PC-9 (cell line): ENCODE measurements around the gene ADGRL3. TPM values are rescaled to one million over a fixed set of nuclear protein-coding genes. Genes with fewer than 3 reads are reported as not detected.
"Not testable (repeated sequence)": the region's sequence is repeated elsewhere in the genome, so short reads cannot be mapped to it uniquely, and the experiment has no call there.

ENCODE experiments used
- BruUV-seq: library from RNA; stranded (reverse); fragments of 400-500 nt; replicated peaks from 2 replicates; lab custom pipeline; 2021; lab: Mats Ljungman, UMichigan
- CTCF ChIA-PET: fragments of 300-600 bp; sonication (Branson Sonifier 250); formaldehyde crosslinking; loops from one replicate; lab custom pipeline; 2022; ENCODE audit warnings: antibody characterized with exemption; lab: Charles Lee
- POLR2A ChIA-PET: fragments of 300-600 bp; sonication (Branson Sonifier 250); formaldehyde crosslinking; loops from one replicate; lab custom pipeline; 2022; ENCODE audit warnings: antibody characterized with exemption; ENCODE audit not compliant: unreplicated experiment; lab: Charles Lee
- DNase-seq, 2 experiments: peaks; one replicate each; pipeline versions ENCODE4 v3.0.0 to v3.0.0-alpha.2; 2015 to 2022; ENCODE audit warnings: mixed read lengths in 1 of 2
- H2AFZ ChIP-seq: fragments of 200-600 bp; sonication (generic); 2 replicates; pipeline ENCODE4 v1.8.1; 2017; ENCODE audit warnings: antibody characterized with exemption
- H3F3A ChIP-seq: fragments of 200-600 bp; sonication (generic); 2 replicates; pipeline ENCODE4 v1.8.1; 2017; ENCODE audit warnings: antibody characterized with exemption, mild to moderate bottlenecking, low read depth; ENCODE audit not compliant: insufficient read depth
- H3K27ac ChIP-seq: fragments of 200-600 bp; sonication (generic); 2 replicates; pipeline ENCODE4 v1.6.1; 2016; ENCODE audit warnings: mixed run types
- H3K27me3 ChIP-seq: fragments of 200-600 bp; sonication (generic); 2 replicates; pipeline ENCODE4 v1.6.1; 2016; ENCODE audit warnings: low read depth, mixed run types; ENCODE audit not compliant: insufficient read depth
- H3K36me3 ChIP-seq: fragments of 200-600 bp; sonication (generic); 2 replicates; pipeline ENCODE4 v1.6.1; 2016; ENCODE audit warnings: low read depth, mixed run types
- H3K4me1 ChIP-seq: fragments of 200-600 bp; sonication (generic); replicated peaks from 2 replicates; pipeline ENCODE4 v1.6.1; 2016; ENCODE audit warnings: mixed run types; ENCODE audit not compliant: insufficient read depth
- H3K4me2 ChIP-seq: fragments of 200-600 bp; sonication (generic); 2 replicates; pipeline ENCODE4 v1.6.1; 2017; ENCODE audit warnings: mixed run types
- H3K4me3 ChIP-seq: fragments of 200-600 bp; sonication (generic); 2 replicates; pipeline ENCODE4 v1.6.1; 2016; ENCODE audit warnings: mixed run types
- H3K79me2 ChIP-seq: fragments of 200-600 bp; sonication (generic); 2 replicates; pipeline ENCODE4 v1.6.1; 2017; ENCODE audit warnings: low read depth, mixed run types
- H3K9me2 ChIP-seq: fragments of 200-600 bp; sonication (generic); 2 replicates; pipeline ENCODE4 v1.8.1; 2017; ENCODE audit warnings: mild to moderate bottlenecking; ENCODE audit not compliant: insufficient read depth
- H3K9me3 ChIP-seq: fragments of 200-600 bp; sonication (generic); 2 replicates; pipeline ENCODE4 v1.8.1; 2016; ENCODE audit warnings: low read depth; ENCODE audit not compliant: insufficient read depth
- H4K20me1 ChIP-seq: fragments of 200-600 bp; sonication (generic); 2 replicates; pipeline ENCODE4 v1.8.1; 2017; ENCODE audit not compliant: insufficient read depth
- intact Hi-C: fragments of 100-400 bp; cut with micrococcal nuclease; formaldehyde crosslinking; loops from one replicate; pipeline ENCODE4 v1.10.0; 2022; ENCODE audit not compliant: unreplicated experiment
- total RNA-seq: library from RNA; stranded (reverse); gene quantifications from 2 replicates; pipeline ENCODE4 v1.2.3, GENCODE V29; 2021
- TF ChIP-seq, protein P1 (sequence below): fragments of 200-600 bp; sonication (generic); conservative IDR thresholded peaks from 2 replicates; pipeline ENCODE4 v1.6.1; 2017; ENCODE audit warnings: mixed run types, antibody characterized with exemption, mild to moderate bottlenecking, moderate library complexity

Gene ADGRL3
- total RNA-seq, 1 experiment from 2014 or later = 1.6 TPM

DNA sequence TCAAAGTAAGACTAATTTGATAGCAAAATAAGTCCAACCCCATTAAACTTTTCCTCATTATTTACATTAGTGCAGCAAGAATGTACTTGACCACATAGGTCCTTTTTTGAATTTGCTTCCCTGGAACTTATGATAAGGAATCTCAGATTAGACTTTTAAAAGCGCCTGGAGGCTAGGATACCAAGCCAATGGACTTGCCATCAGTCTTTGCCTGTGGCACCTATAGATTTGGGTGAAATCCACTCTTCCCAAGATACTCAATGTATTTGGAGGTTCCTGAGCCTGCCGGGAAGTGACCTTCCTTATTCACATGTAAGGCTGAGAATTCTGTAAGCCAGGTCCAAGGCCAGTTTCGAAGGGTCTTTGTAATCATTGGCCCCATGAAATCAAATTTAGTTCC, 553.6 kb downstream of the ADGRL3 start:
- CTCF ChIA-PET = no interaction called here
- no peak for DNase-seq
- TF ChIP-seq, protein P1, sequence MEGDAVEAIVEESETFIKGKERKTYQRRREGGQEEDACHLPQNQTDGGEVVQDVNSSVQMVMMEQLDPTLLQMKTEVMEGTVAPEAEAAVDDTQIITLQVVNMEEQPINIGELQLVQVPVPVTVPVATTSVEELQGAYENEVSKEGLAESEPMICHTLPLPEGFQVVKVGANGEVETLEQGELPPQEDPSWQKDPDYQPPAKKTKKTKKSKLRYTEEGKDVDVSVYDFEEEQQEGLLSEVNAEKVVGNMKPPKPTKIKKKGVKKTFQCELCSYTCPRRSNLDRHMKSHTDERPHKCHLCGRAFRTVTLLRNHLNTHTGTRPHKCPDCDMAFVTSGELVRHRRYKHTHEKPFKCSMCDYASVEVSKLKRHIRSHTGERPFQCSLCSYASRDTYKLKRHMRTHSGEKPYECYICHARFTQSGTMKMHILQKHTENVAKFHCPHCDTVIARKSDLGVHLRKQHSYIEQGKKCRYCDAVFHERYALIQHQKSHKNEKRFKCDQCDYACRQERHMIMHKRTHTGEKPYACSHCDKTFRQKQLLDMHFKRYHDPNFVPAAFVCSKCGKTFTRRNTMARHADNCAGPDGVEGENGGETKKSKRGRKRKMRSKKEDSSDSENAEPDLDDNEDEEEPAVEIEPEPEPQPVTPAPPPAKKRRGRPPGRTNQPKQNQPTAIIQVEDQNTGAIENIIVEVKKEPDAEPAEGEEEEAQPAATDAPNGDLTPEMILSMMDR = no peak

DNA sequence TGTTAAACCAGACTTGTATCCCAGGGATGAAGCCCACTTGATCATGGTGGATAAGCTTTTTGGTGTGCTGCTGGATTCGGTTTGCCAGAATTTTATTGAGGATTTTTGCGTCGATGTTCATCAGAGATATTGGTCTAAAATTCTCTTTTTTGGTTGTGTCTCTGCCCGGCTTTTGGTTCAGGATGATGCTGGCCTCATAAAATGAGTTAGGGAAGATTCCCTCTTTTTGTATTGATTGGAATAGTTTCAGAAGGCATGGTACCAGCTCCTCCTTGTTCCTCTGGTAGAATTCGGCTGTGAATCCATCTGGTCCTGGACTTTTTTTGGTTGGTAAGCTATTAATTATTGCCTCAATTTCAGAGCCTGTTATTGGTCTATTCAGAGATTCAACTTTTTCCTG, 556.8 kb downstream of the ADGRL3 start:
- CTCF ChIA-PET, H3K9me2 ChIP-seq, H3K9me3 ChIP-seq, H2AFZ ChIP-seq, H3K4me3 ChIP-seq, H3K36me3 ChIP-seq, intact Hi-C loops, H3K4me1 ChIP-seq, H3K27me3 ChIP-seq, H3K4me2 ChIP-seq, H4K20me1 ChIP-seq, POLR2A ChIA-PET, DNase-seq, H3K79me2 ChIP-seq, H3F3A ChIP-seq, H3K27ac ChIP-seq, BruUV-seq: not testable (repeated sequence)

More for the DNA sequence above, 553.6 kb downstream of the ADGRL3 start:
- Histone ChIP-seq H3K4me3 (no peak overlapping the region), H3K79me2 (no peaks in the 10 kb centered on the region), H3K27me3 (no peaks in the 10 kb centered on the region), H3K4me1 (no peaks in the 10 kb centered on the region), H3F3A (no peaks in the 10 kb centered on the region), H2AFZ (no peak overlapping the region), H3K4me2 (no peak overlapping the region), H3K9me2 (no peaks in the 10 kb centered on the region), H3K27ac (no peak overlapping the region), H3K9me3 (no peaks in the 10 kb centered on the region), H3K36me3 (no peaks in the 10 kb centered on the region), H4K20me1 (no peaks in the 10 kb centered on the region)
- POLR2A ChIA-PET = no interaction called here
- intact Hi-C loops = no loop called here
- BruUV-seq = no TSS peak

DNA sequence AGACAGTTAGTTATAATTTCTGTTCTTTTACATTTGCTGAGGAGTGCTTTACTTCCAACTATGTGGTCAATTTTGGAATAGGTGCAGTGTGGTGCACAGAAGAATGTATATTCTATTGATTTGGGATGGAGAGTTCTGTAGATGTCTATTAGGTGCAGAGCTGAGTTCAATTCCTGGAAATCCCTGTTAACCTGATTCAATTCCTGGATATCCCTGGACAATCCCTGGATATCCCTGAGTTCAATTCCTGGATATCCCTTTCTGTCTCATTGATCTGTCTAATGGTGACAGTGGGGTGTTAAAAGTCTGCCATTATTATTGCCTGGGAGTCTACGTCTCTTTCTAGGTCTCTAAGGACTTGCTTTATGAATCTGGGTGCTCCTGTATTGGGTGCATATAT, 557.9 kb downstream of the ADGRL3 start:
- H3K27ac ChIP-seq, H3K4me3 ChIP-seq, H2AFZ ChIP-seq, H3K36me3 ChIP-seq, CTCF ChIA-PET, BruUV-seq, H3K9me2 ChIP-seq, H3K4me2 ChIP-seq, intact Hi-C loops, H3K27me3 ChIP-seq, DNase-seq, H3K4me1 ChIP-seq, H3K79me2 ChIP-seq, POLR2A ChIA-PET, H3F3A ChIP-seq, H4K20me1 ChIP-seq, H3K9me3 ChIP-seq: not testable (repeated sequence)

DNA sequence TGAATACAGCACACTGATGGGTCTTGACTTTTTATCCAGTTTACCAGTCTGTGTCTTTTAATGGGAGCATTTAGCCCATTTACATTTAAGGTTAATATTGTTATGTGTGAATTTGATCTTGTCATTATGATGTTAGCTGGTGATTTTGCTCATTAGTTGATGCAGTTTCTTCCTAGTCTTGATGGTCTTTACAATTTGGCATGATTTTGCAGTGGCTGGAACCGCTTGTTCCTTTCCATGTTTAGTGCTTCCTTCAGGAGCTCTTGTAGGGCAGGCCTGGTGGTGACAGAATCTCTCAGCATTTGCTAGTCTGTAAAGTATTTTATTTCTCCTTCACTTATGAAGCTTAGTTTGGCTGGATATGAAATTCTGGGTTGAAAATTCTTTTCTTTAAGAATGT, 558.5 kb downstream of the ADGRL3 start:
- BruUV-seq, CTCF ChIA-PET, H3K4me2 ChIP-seq, H3K27ac ChIP-seq, intact Hi-C loops, H3K4me1 ChIP-seq, H4K20me1 ChIP-seq, H3F3A ChIP-seq, H3K4me3 ChIP-seq, H3K79me2 ChIP-seq, POLR2A ChIA-PET, H2AFZ ChIP-seq, H3K36me3 ChIP-seq, DNase-seq, H3K27me3 ChIP-seq, H3K9me3 ChIP-seq, H3K9me2 ChIP-seq: not testable (repeated sequence)

DNA sequence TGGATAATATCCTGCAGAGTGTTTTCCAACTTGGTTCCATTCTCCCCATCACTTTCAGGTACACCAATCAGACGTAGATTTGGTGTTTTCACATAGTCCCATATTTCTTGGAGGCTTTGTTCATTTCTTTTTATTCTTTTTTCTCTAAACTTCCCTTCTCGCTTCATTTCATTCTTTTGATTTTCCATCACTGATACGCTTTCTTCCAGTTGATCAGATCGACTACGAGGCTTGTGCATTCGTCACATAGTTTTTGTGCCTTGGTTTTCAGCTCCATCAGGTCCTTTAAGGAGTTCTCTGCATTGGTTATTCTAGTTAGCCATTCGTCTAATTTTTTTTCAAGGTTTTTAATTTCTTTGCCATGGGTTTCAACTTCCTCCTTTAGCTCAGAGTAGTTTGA, 559.1 kb downstream of the ADGRL3 start:
- intact Hi-C loops = not testable (repeated sequence)

DNA sequence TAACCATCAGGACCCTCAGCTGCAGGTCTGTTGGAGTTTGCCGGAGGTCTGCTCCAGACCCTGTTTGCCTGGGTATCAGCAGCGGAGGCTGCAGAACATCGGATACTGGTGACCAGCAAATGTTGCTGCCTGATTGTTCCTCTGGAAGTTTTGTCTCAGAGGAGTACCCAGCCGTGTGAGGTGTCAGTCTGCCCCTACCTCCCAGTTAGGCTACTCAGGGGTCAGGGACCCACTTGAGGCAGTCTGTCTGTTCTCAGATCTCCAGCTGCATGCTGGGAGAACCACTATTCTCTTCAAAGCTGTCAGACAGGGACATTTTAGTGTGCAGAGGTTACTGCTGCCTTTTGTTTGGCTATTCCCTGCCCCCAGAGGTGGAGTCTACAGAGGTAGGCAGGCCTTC, 559.8 kb downstream of the ADGRL3 start:
- DNase-seq, H3K4me1 ChIP-seq, H3K4me3 ChIP-seq, BruUV-seq, CTCF ChIA-PET, H3K9me2 ChIP-seq, H3K27ac ChIP-seq, intact Hi-C loops, H4K20me1 ChIP-seq, H2AFZ ChIP-seq, H3K27me3 ChIP-seq, H3K36me3 ChIP-seq, POLR2A ChIA-PET, H3K79me2 ChIP-seq, H3K4me2 ChIP-seq, H3F3A ChIP-seq, H3K9me3 ChIP-seq: not testable (repeated sequence)

More for the DNA sequence above, 559.1 kb downstream of the ADGRL3 start:
- BruUV-seq, H3K27me3 ChIP-seq, POLR2A ChIA-PET, H3K4me1 ChIP-seq, H3K36me3 ChIP-seq, CTCF ChIA-PET, H3K4me2 ChIP-seq, H3K79me2 ChIP-seq, H3K27ac ChIP-seq, H3K4me3 ChIP-seq, H3K9me2 ChIP-seq, H4K20me1 ChIP-seq, H2AFZ ChIP-seq, DNase-seq, H3F3A ChIP-seq, H3K9me3 ChIP-seq: not testable (repeated sequence)
